H1 (cell line): Measurements from ENCODE around the gene SMAD1. TPM values are rescaled to one million over a fixed set of nuclear protein-coding genes. Genes with fewer than 3 reads are reported as not detected.

ENCODE experiments used
- CTCF ChIA-PET: fragments of 300-600 bp; sonication (Branson Sonifier 250); formaldehyde crosslinking; loops from one replicate; lab custom pipeline; 2021; ENCODE audit not compliant: partially characterized antibody; lab: Charles Lee
- POLR2A ChIA-PET: fragments of 300-600 bp; sonication (Branson Sonifier 250); formaldehyde crosslinking; loops from one replicate; lab custom pipeline; 2021; ENCODE audit warnings: inconsistent platforms; ENCODE audit not compliant: partially characterized antibody; lab: Charles Lee
- DNase-seq, 2 experiments: peaks; one replicate each; pipeline versions ENCODE4 v3.0.0 to v3.0.0-alpha.2; 2010 to 2022; ENCODE audit warnings: low spot score in 2 of 2, low read depth in 1 of 2, mixed read lengths in 1 of 2
- FAIRE-seq: peaks from 2 replicates; lab custom pipeline; 2011; peaks lifted over from hg19 to GRCh38; lab: Jason Lieb, UNC
- H2AFZ ChIP-seq: 2 replicates; pipeline ENCODE4 v1.8.1; 2012; ENCODE audit warnings: low read length, inconsistent platforms
- H2AK5ac ChIP-seq: 2 replicates; pipeline ENCODE4 v1.6.1; 2013; ENCODE audit warnings: low read depth, low read length
- H2BK120ac ChIP-seq: replicated peaks from 2 replicates; pipeline ENCODE3; 2013; ENCODE audit warnings: low read depth, low read length, inconsistent platforms
- H2BK12ac ChIP-seq: 2 replicates; pipeline ENCODE4 v1.6.1; 2013; ENCODE audit warnings: low read depth, low read length
- H2BK15ac ChIP-seq: 2 replicates; pipeline ENCODE4 v1.6.1; 2013; ENCODE audit warnings: low read length
- H2BK20ac ChIP-seq: 2 replicates; pipeline ENCODE4 v1.6.1; 2013; ENCODE audit warnings: low read length
- H2BK5ac ChIP-seq: 2 replicates; pipeline ENCODE4 v1.6.1; 2013; ENCODE audit warnings: low read depth, low read length
- H3K14ac ChIP-seq: 2 replicates; pipeline ENCODE4 v1.6.1; 2013; ENCODE audit warnings: inconsistent platforms; ENCODE audit not compliant: insufficient read length
- H3K18ac ChIP-seq: 2 replicates; pipeline ENCODE4 v1.6.1; 2013; ENCODE audit warnings: low read length; ENCODE audit errors: extremely low read depth
- H3K23ac ChIP-seq: 2 replicates; pipeline ENCODE4 v1.6.1; 2013; ENCODE audit warnings: inconsistent platforms; ENCODE audit not compliant: insufficient read length
- H3K23me2 ChIP-seq: 2 replicates; pipeline ENCODE4 v1.6.1; 2013; ENCODE audit warnings: low read depth, low read length
- H3K27ac ChIP-seq: 2 replicates; pipeline ENCODE4 v1.6.1; 2011; ENCODE audit warnings: low read depth, low read length, inconsistent platforms
- H3K27me3 ChIP-seq, 4 experiments: replicated peaks in 1 of 4; 1 replicate in 1 of 4; 2 replicates in 3 of 4; pipeline versions ENCODE4 v1.6.1 to v1.8.1; 2011 to 2013; ENCODE audit warnings: low read length in 3 of 4, mild to moderate bottlenecking in 3 of 4, inconsistent platforms in 2 of 4, mixed read lengths in 2 of 4, moderate library complexity in 1 of 4; ENCODE audit not compliant: control insufficient read depth in 3 of 4, insufficient read depth in 3 of 4; ENCODE audit errors: extremely low read depth in 1 of 4
- H3K36me3 ChIP-seq, 4 experiments: 2 replicates each; pipeline versions ENCODE4 v1.6.1 to v1.8.1; 2011 to 2013; ENCODE audit warnings: mild to moderate bottlenecking in 4 of 4, low read length in 3 of 4, moderate library complexity in 2 of 4, control low read depth in 1 of 4, inconsistent platforms in 1 of 4; ENCODE audit not compliant: insufficient read depth in 4 of 4, control insufficient read depth in 2 of 4
- H3K4ac ChIP-seq: replicated peaks from 2 replicates; pipeline ENCODE3; 2013; ENCODE audit warnings: low read length, low read depth, mixed read lengths, inconsistent platforms; ENCODE audit not compliant: insufficient read length
- H3K4me1 ChIP-seq, 4 experiments: replicated peaks in 1 of 4; 1 replicate in 1 of 4; 2 replicates in 3 of 4; pipeline versions ENCODE4 v1.6.1 to v1.8.1; 2011 to 2013; ENCODE audit warnings: low read length in 3 of 4, inconsistent platforms in 2 of 4, mixed read lengths in 1 of 4; ENCODE audit not compliant: insufficient read depth in 4 of 4, control insufficient read depth in 3 of 4
- H3K4me2 ChIP-seq, 2 experiments: 2 replicates each; pipeline versions ENCODE4 v1.6.1 to v1.8.1; 2011 to 2013; ENCODE audit warnings: low read depth in 2 of 2, low read length in 2 of 2, control low read depth in 1 of 2, inconsistent platforms in 1 of 2, mild to moderate bottlenecking in 1 of 2; ENCODE audit not compliant: insufficient read depth in 1 of 2
- H3K4me3 ChIP-seq, 4 experiments: fragments of 200-600, 300-600 bp in 1 of 4; sonication (generic), shearing (Covaris generic), sonication (Bioruptor Twin) in 1 of 4; 2 replicates each; pipeline versions ENCODE4 v1.5.1 to v1.8.1; 2011 to 2016; ENCODE audit warnings: low read length in 4 of 4, low read depth in 3 of 4, control low read depth in 2 of 4, inconsistent platforms in 2 of 4, mild to moderate bottlenecking in 2 of 4, mixed read lengths in 1 of 4, moderate library complexity in 1 of 4; ENCODE audit not compliant: insufficient read depth in 2 of 4; ENCODE audit errors: extremely low read depth in 1 of 4
- H3K56ac ChIP-seq: replicated peaks from 2 replicates; pipeline ENCODE3; 2013; ENCODE audit warnings: low read depth, mild to moderate bottlenecking, mixed read lengths, low read length, inconsistent platforms; ENCODE audit not compliant: insufficient read length
- H3K79me1 ChIP-seq: 2 replicates; pipeline ENCODE4 v1.6.1; 2013; ENCODE audit warnings: low read depth, low read length, control low read depth
- H3K79me2 ChIP-seq, 2 experiments: 2 replicates each; pipeline versions ENCODE4 v1.6.1 to v1.8.1; 2012 to 2013; ENCODE audit warnings: low read length in 2 of 2, mild to moderate bottlenecking in 2 of 2, inconsistent platforms in 1 of 2; ENCODE audit not compliant: insufficient read depth in 2 of 2, control insufficient read depth in 1 of 2
- H3K9ac ChIP-seq, 4 experiments: replicated peaks in 1 of 4; 1 replicate in 1 of 4; 2 replicates in 3 of 4; pipeline versions ENCODE4 v1.6.1 to v1.8.1; 2011 to 2013; ENCODE audit warnings: low read depth in 3 of 4, low read length in 3 of 4, control low read depth in 2 of 4, mild to moderate bottlenecking in 2 of 4, moderate library complexity in 2 of 4, inconsistent platforms in 1 of 4; ENCODE audit errors: extremely low read depth in 1 of 4
- H3K9me3 ChIP-seq, 2 experiments: 2 replicates each; pipeline versions ENCODE4 v1.6.1 to v1.8.1; 2012 to 2013; ENCODE audit warnings: mild to moderate bottlenecking in 2 of 2, moderate library complexity in 2 of 2, control low read depth in 1 of 2, inconsistent platforms in 1 of 2, low read depth in 1 of 2, low read length in 1 of 2, mixed read lengths in 1 of 2; ENCODE audit not compliant: insufficient read depth in 2 of 2
- H4K20me1 ChIP-seq, 2 experiments: replicated peaks in 1 of 2; 2 replicates each; pipeline versions ENCODE3 to v1.8.1; 2011 to 2013; ENCODE audit warnings: inconsistent platforms in 2 of 2, low read length in 2 of 2, mild to moderate bottlenecking in 1 of 2; ENCODE audit not compliant: insufficient read depth in 2 of 2, control insufficient read depth in 1 of 2
- H4K5ac ChIP-seq: 2 replicates; pipeline ENCODE4 v1.6.1; 2013; ENCODE audit warnings: low read length, low read depth, mixed read lengths, inconsistent platforms; ENCODE audit not compliant: insufficient read length
- H4K8ac ChIP-seq: 2 replicates; pipeline ENCODE4 v1.8.0; 2013; ENCODE audit warnings: mild to moderate bottlenecking, moderate library complexity, low read length, inconsistent platforms; ENCODE audit not compliant: insufficient read depth; ENCODE audit errors: extremely low read depth
- H4K91ac ChIP-seq: replicated peaks from 2 replicates; pipeline ENCODE3; 2013; ENCODE audit warnings: low read length, mixed read lengths, inconsistent platforms; ENCODE audit not compliant: insufficient read length
- ATF2 ChIP-seq: IDR thresholded peaks from 2 replicates; pipeline ENCODE4 v1.6.1; 2012; ENCODE audit warnings: low read length, inconsistent platforms
- ATF3 ChIP-seq: IDR thresholded peaks from 2 replicates; pipeline ENCODE4 v1.6.1; 2011; ENCODE audit warnings: low read depth, mild to moderate bottlenecking, low read length; ENCODE audit not compliant: insufficient read depth
- BACH1 ChIP-seq: IDR thresholded peaks from 2 replicates; pipeline ENCODE4 v1.6.1; 2012; ENCODE audit warnings: low read length, improper control_type of control experiment
- BCL11A ChIP-seq, 2 experiments: IDR thresholded peaks; one replicate each; pipeline ENCODE4 v1.6.1; 2011; ENCODE audit warnings: low read depth in 2 of 2, low read length in 2 of 2, mild to moderate bottlenecking in 2 of 2
- CBX8 ChIP-seq: fragments of 300-800, 300-1000 bp; sonication (generic); IDR thresholded peaks from 2 replicates; pipeline ENCODE4 v1.7.1; 2016; ENCODE audit warnings: low read depth, low read length, borderline replicate concordance
- CREB1 ChIP-seq: IDR thresholded peaks from 2 replicates; pipeline ENCODE4 v1.6.1; 2012; ENCODE audit warnings: inconsistent platforms
- NANOG ChIP-seq: IDR thresholded peaks from 2 replicates; pipeline ENCODE4 v1.6.1; 2011; ENCODE audit warnings: low read length, low read depth, mild to moderate bottlenecking, inconsistent platforms; ENCODE audit not compliant: insufficient read depth, poor library complexity, severe bottlenecking
- POLR2AphosphoS5 ChIP-seq: IDR thresholded peaks from 2 replicates; pipeline ENCODE4 v1.6.1; 2011; ENCODE audit warnings: low read depth, low read length
- SAP30 ChIP-seq: fragments of 300-600 bp; sonication (generic); IDR thresholded peaks from 2 replicates; pipeline ENCODE4 v1.7.1; 2012; ENCODE audit warnings: low read length, moderate library complexity, mild to moderate bottlenecking, inconsistent platforms; ENCODE audit not compliant: insufficient read depth, insufficient replicate concordance
- SP4 ChIP-seq: IDR thresholded peaks from 2 replicates; pipeline ENCODE4 v1.6.1; 2012; ENCODE audit warnings: low read length, inconsistent platforms
- SRF ChIP-seq: IDR thresholded peaks from 2 replicates; pipeline ENCODE4 v1.6.1; 2011; ENCODE audit warnings: mild to moderate bottlenecking, low read depth, low read length, moderate library complexity
- SUZ12 ChIP-seq: fragments of 200-600 bp; sonication (generic); IDR thresholded peaks from 2 replicates; pipeline ENCODE4 v1.6.1; 2012; ENCODE audit warnings: mild to moderate bottlenecking, inconsistent platforms, low read length, moderate library complexity, mixed read lengths
- TAF7 ChIP-seq: optimal IDR thresholded peaks from 2 replicates; pipeline ENCODE3; 2011; ENCODE audit warnings: low read depth, mild to moderate bottlenecking, inconsistent platforms, low read length, moderate library complexity, borderline replicate concordance
- TEAD4 ChIP-seq: IDR thresholded peaks from 2 replicates; pipeline ENCODE4 v1.6.1; 2012; ENCODE audit warnings: low read depth, low read length, inconsistent platforms, mixed read lengths
- polyA plus RNA-seq, 7 experiments: library from polyadenylated mRNA; depleted of rRNA in 3 of 7; stranded (reverse) in 5 of 7; unstranded in 2 of 7; fragments of >200 nt in 5 of 7; fragments of 200-250 nt in 2 of 7; gene quantifications; 1 replicate in 5 of 7; 2 replicates in 1 of 7; 4 replicates in 1 of 7; pipeline versions ENCODE4 v1.2.1 to v1.2.3, GENCODE V29; 2011 to 2013; ENCODE audit warnings: missing spikeins in 2 of 7, mixed read lengths in 2 of 7
- total RNA-seq: library from RNA; stranded (reverse); fragmentation: NEBNext Ultra II Directional; extraction: Animal tissue kit (Norgen Biotek cat#: 25700); gene quantifications from 2 replicates; pipeline ENCODE4 v1.2.1, GENCODE V29; 2021

Gene SMAD1
- total and polyA plus RNA-seq, 2 of the 8 experiments (the other 6 are each of a cell fraction or from before 2014, with no cell fraction given), result 22.6 to 25.3 TPM

GRCh38 chr4:145453163-145453520 lies 28.5 kb upstream of the SMAD1 start:
- no peak for TF ChIP-seq TAF7
- TF ChIP-seq BCL11A (IDR thresholded peaks at IDR 0.05; ENCODE audit: low read depth in 2 of 2, low read length in 2 of 2), result no peak
- no peak for TF ChIP-seq SP4
- no peak for TF ChIP-seq ATF2
- no peak for TF ChIP-seq SUZ12
- no peak for TF ChIP-seq NANOG
- TF ChIP-seq TEAD4, result no peak
- no peak for TF ChIP-seq SAP30
- TF ChIP-seq SRF, result no peak
- TF ChIP-seq POLR2AphosphoS5, result no peak
- TF ChIP-seq ATF3, result no peak
- TF ChIP-seq CREB1, result no peak
- TF ChIP-seq CBX8, result no peak
- TF ChIP-seq BACH1, result no peak
- DNase-seq (no peak), FAIRE-seq (no peak)
- Histone ChIP-seq H4K5ac (no peak overlapping the region), H2BK120ac (no peak overlapping the region), H3K27me3 (no peaks in the 10 kb centered on the region), H3K4me3 (no peak overlapping the region), H4K8ac (no peak overlapping the region), H3K56ac (no peak overlapping the region), H3K9me3 (peaks cover 6 to 7% of the 10 kb centered on the region in 2 experiments; a peak in 3 of 4 replicates), H3K4ac (no peak overlapping the region), H3K23ac (no peak overlapping the region), H3K9ac (no peak overlapping the region), H3K4me1 (no peaks in the 10 kb centered on the region), H2BK5ac (no peak overlapping the region), H3K36me3 (no peaks in the 10 kb centered on the region), H3K27ac (no peak overlapping the region), H4K20me1 (no peaks in the 10 kb centered on the region), H2BK15ac (no peak overlapping the region), H2AK5ac (no peak overlapping the region), H4K91ac (no peak overlapping the region), H3K79me1 (no peaks in the 10 kb centered on the region), H2BK20ac (no peak overlapping the region), H3K4me2 (no peak overlapping the region), H3K79me2 (no peaks in the 10 kb centered on the region), H2BK12ac (no peak overlapping the region), H3K18ac (no peak overlapping the region), H3K14ac (no peak overlapping the region), H2AFZ (no peak overlapping the region), H3K23me2 (no peaks in the 10 kb centered on the region)
- CTCF ChIA-PET, result no interaction called here
- POLR2A ChIA-PET, result no interaction called here
